IMR-90 (cell line): ENCODE results near the gene AATF. TPM values are rescaled to one million over a fixed set of nuclear protein-coding genes. Genes with fewer than 3 reads are reported as not detected.

ENCODE experiments used
- ATAC-seq: fragments of 200-7000 bp; cut with Tn5 transposase; 2 replicates; pipeline ENCODE4 v1.9.1; 2020; ENCODE audit warnings: low read depth, mild to moderate bottlenecking, moderate library complexity
- BruUV-seq: library from RNA; stranded (reverse); fragments of 400-500 nt; replicated peaks from 2 replicates; lab custom pipeline; 2021; lab: Mats Ljungman, UMichigan
- CTCF ChIA-PET: fragments of 300-600 bp; formaldehyde crosslinking; extraction: SDS; loops from one replicate; lab custom pipeline; 2021; ENCODE audit warnings: antibody characterized with exemption; lab: Yijun Ruan, JAX
- POLR2A ChIA-PET: fragments of 300-600 bp; sonication (Branson Sonifier 250); formaldehyde crosslinking; loops from one replicate; lab custom pipeline; 2022; ENCODE audit warnings: antibody characterized with exemption; ENCODE audit not compliant: unreplicated experiment; lab: Charles Lee
- DNase-seq: peaks from one replicate; pipeline ENCODE4 v3.0.0; 2013
- H2AFZ ChIP-seq: replicated peaks from 2 replicates; pipeline ENCODE3; 2013; ENCODE audit warnings: low read length, mild to moderate bottlenecking; ENCODE audit not compliant: poor library complexity
- H2AK5ac ChIP-seq: 2 replicates; pipeline ENCODE4 v1.6.1; 2013; ENCODE audit warnings: low read depth, low read length, inconsistent platforms
- H2AK9ac ChIP-seq: replicated peaks from 2 replicates; pipeline ENCODE3; 2013; ENCODE audit warnings: mild to moderate bottlenecking, low read depth, low read length, moderate library complexity; ENCODE audit not compliant: poor library complexity
- H2BK120ac ChIP-seq: 2 replicates; pipeline ENCODE4 v1.6.1; 2013; ENCODE audit warnings: low read depth, low read length, inconsistent platforms
- H2BK15ac ChIP-seq: 3 replicates; pipeline ENCODE4 v1.6.1; 2013; ENCODE audit warnings: low read depth, low read length, inconsistent platforms
- H2BK20ac ChIP-seq: 2 replicates; pipeline ENCODE4 v1.6.1; 2013; ENCODE audit warnings: low read depth, mild to moderate bottlenecking, inconsistent platforms, low read length, moderate library complexity
- H2BK5ac ChIP-seq: 2 replicates; pipeline ENCODE4 v1.6.1; 2013; ENCODE audit warnings: mild to moderate bottlenecking, low read depth, low read length, inconsistent platforms; ENCODE audit not compliant: poor library complexity, severe bottlenecking
- H3K14ac ChIP-seq: replicated peaks from 2 replicates; pipeline ENCODE4 v1.6.1; 2013; ENCODE audit warnings: low read depth, low read length, inconsistent platforms
- H3K18ac ChIP-seq: 2 replicates; pipeline ENCODE4 v1.6.1; 2013; ENCODE audit warnings: low read depth, low read length, control low read depth
- H3K23ac ChIP-seq: 2 replicates; pipeline ENCODE4 v1.6.1; 2013; ENCODE audit warnings: low read depth, low read length, inconsistent platforms
- H3K27ac ChIP-seq: 2 replicates; pipeline ENCODE4 v1.5.1; 2013; ENCODE audit warnings: mild to moderate bottlenecking, control low read depth, low read length; ENCODE audit not compliant: insufficient read depth
- H3K27me3 ChIP-seq: 2 replicates; pipeline ENCODE4 v1.6.1; 2013; ENCODE audit warnings: low read length; ENCODE audit not compliant: control insufficient read depth, insufficient read depth
- H3K36me3 ChIP-seq: 2 replicates; pipeline ENCODE4 v1.6.1; 2013; ENCODE audit warnings: low read length, mixed read lengths; ENCODE audit not compliant: control insufficient read depth, insufficient read depth
- H3K4ac ChIP-seq: 2 replicates; pipeline ENCODE4 v1.6.1; 2013; ENCODE audit warnings: low read depth, low read length, inconsistent platforms
- H3K4me1 ChIP-seq: 2 replicates; pipeline ENCODE4 v1.6.1; 2013; ENCODE audit warnings: low read length, mixed read lengths; ENCODE audit not compliant: control insufficient read depth, insufficient read depth
- H3K4me2 ChIP-seq: 2 replicates; pipeline ENCODE4 v1.6.1; 2013; ENCODE audit warnings: low read depth, mild to moderate bottlenecking, control low read depth, low read length, moderate library complexity
- H3K4me3 ChIP-seq: 2 replicates; pipeline ENCODE4 v1.5.1; 2013; ENCODE audit warnings: low read depth, mild to moderate bottlenecking, control low read depth, low read length, moderate library complexity; ENCODE audit not compliant: insufficient read depth
- H3K56ac ChIP-seq: 2 replicates; pipeline ENCODE4 v1.6.1; 2013; ENCODE audit warnings: low read length, inconsistent platforms; ENCODE audit not compliant: insufficient read depth; ENCODE audit errors: extremely low read depth
- H3K79me1 ChIP-seq, 2 experiments: 2 replicates each; pipeline ENCODE4 v1.6.1; 2013; ENCODE audit warnings: low read length in 2 of 2, inconsistent platforms in 1 of 2, low read depth in 1 of 2
- H3K9ac ChIP-seq: 2 replicates; pipeline ENCODE4 v1.6.1; 2013; ENCODE audit warnings: low read depth, low read length, control low read depth
- H3K9me1 ChIP-seq: 2 replicates; pipeline ENCODE4 v1.6.1; 2013; ENCODE audit warnings: low read length, inconsistent platforms; ENCODE audit not compliant: insufficient read depth
- H3K9me3 ChIP-seq: 2 replicates; pipeline ENCODE4 v1.6.1; 2013; ENCODE audit warnings: low read length; ENCODE audit not compliant: control insufficient read depth, insufficient read depth
- H4K20me1 ChIP-seq: 2 replicates; pipeline ENCODE4 v1.6.1; 2013; ENCODE audit warnings: low read length, inconsistent platforms; ENCODE audit not compliant: insufficient read depth
- H4K5ac ChIP-seq: 2 replicates; pipeline ENCODE4 v1.6.1; 2013; ENCODE audit warnings: mild to moderate bottlenecking, low read depth, low read length, control low read depth
- H4K8ac ChIP-seq, 2 experiments: 2 replicates each; pipeline ENCODE4 v1.6.1; 2013; ENCODE audit warnings: low read depth in 2 of 2, low read length in 2 of 2, control low read depth in 1 of 2, inconsistent platforms in 1 of 2
- H4K91ac ChIP-seq: 2 replicates; pipeline ENCODE4 v1.6.1; 2013; ENCODE audit warnings: low read depth, low read length, inconsistent platforms; ENCODE audit not compliant: insufficient read depth
- RFX5 ChIP-seq: IDR thresholded peaks from 2 replicates; pipeline ENCODE4 v1.8.0; 2012; ENCODE audit warnings: low read depth, mild to moderate bottlenecking, low read length, moderate library complexity
- WGBS, 2 experiments: methylation state at CpG; one replicate each; pipeline versions ENCODE4 v1.1.5 to v1.1.7; 2013; ENCODE audit warnings: missing lambda C conversion rate in 2 of 2; ENCODE audit not compliant: insufficient read length in 1 of 2; ENCODE audit errors: extremely low coverage in 2 of 2; 5-methylcytosine and 5-hydroxymethylcytosine counted together
- dilution Hi-C: fragments of 300-500 bp; cut with HindIII; formaldehyde crosslinking; loops from one replicate; pipeline ENCODE4 v1.14.3; 2018; ENCODE audit warnings: low sequenced_read_pairs; ENCODE audit not compliant: unreplicated experiment
- in situ Hi-C: fragments of 300-500 bp; cut with MboI; formaldehyde crosslinking; loops from 3 replicates; pipeline ENCODE4 v1.14.3; 2019; ENCODE audit warnings: low sequenced_read_pairs, inconsistent platforms, mixed read lengths
- intact Hi-C: fragments of 100-400 bp; cut with micrococcal nuclease; formaldehyde crosslinking; loops from 2 replicates; pipeline ENCODE4 v1.10.0; 2022
- polyA plus RNA-seq, 3 experiments: library from polyadenylated mRNA; depleted of rRNA; stranded (reverse); fragments of >200 nt; gene quantifications; 2 replicates each; pipeline ENCODE4 v1.2.3, GENCODE V29; 2012; ENCODE audit warnings: low replicate concordance in 1 of 3
- total RNA-seq: library from RNA; depleted of rRNA; stranded (reverse); fragments of >200 nt; gene quantifications from 2 replicates; pipeline ENCODE4 v1.2.3, GENCODE V29; 2012

Gene AATF
- total and polyA plus RNA-seq, 2 of the 4 experiments (the other 2 are of a cell fraction), result 21.0 to 34.8 TPM

DNA sequence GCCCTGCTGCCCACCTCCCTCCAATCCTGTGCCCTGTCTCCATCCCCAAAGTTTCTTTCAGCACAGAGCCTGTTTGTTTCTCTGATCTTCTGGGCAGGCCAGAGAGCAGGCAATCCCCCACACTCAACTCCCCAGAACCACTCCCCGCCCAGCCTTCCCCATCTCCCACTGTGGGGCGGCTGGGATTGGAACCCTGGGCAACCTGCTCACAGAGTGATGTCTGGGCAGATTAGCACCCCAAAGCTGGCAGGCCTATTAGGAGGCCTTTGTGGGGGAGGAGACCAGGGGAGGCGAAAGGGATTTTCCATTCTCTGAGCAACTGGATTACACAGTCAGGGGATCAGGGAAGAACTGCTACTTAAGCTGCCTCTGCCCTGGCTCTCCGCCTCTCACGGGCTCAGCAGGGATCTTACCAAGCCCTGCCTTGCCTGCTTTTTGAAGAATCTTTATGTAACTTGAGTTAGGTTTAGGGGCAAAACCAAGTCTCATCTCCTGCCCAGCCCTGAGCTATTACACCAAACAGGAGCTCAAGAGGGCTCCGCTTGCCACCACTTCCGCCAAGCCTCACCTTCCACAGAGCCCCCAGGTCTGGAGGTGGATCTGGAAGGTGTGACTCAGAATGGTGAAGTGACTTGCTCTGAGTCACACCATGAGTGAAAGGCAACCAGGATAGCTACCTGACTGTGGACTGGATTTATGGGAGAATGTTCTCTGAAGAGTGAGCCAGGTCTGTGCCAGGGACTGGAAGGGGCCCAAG, 27.5 kb upstream of the AATF start:
- no TSS peak for BruUV-seq

More for the DNA sequence above, 27.5 kb upstream of the AATF start:
- in situ Hi-C loops, result no loop called here
- Histone ChIP-seq H3K4ac (no peak overlapping the region), H3K9me1 (no peaks in the 10 kb centered on the region), H3K56ac (no peak overlapping the region), H2BK15ac (no peak overlapping the region), H4K5ac (no peak overlapping the region), H3K14ac (no peak overlapping the region), H4K91ac (no peak overlapping the region), H3K9me3 (no peaks in the 10 kb centered on the region), H2AFZ (no peak overlapping the region), H3K4me3 (no peak overlapping the region), H3K79me1 (no peaks in the 10 kb centered on the region), H2BK120ac (no peak overlapping the region), H4K20me1 (no peaks in the 10 kb centered on the region), H4K8ac (no peak overlapping the region), H3K4me2 (no peak overlapping the region), H2AK9ac (no peak overlapping the region), H3K9ac (no peak overlapping the region), H2BK20ac (no peak overlapping the region), H3K18ac (no peak overlapping the region), H3K27ac (no peak overlapping the region), H3K4me1 (no peaks in the 10 kb centered on the region), H2BK5ac (no peak overlapping the region), H2AK5ac (no peak overlapping the region), H3K36me3 (no peaks in the 10 kb centered on the region), H3K27me3 (peaks cover 54% of the 10 kb centered on the region), H3K23ac (no peak overlapping the region)
- peak; percentile 61 for DNase-seq
- no peak for TF ChIP-seq RFX5
- ChIA-PET CTCF (no interaction called here), POLR2A (no interaction called here)
- no peak for ATAC-seq
- WGBS, 2 experiments, result no CpG with 5 or more reads among the region's 7 CpGs
- intact Hi-C loops, result no loop called here
- dilution Hi-C loops, result no loop called here
